Activated CD4-positive, alpha-beta T cell treated with anti-CD3 and anti-CD28 coated beads for 36 hours (primary cell): ENCODE measurements around the gene HNRNPA3. TPM values are rescaled to one million over a fixed set of nuclear protein-coding genes. Genes with fewer than 3 reads are reported as not detected.
A peak's percentile ranks its signal among the peaks of the same experiment; 100 is the strongest.
"Not testable (repeated sequence)": the region's sequence is repeated elsewhere in the genome, so short reads cannot be mapped to it uniquely, and the experiment has no call there.

ENCODE experiments used
- ATAC-seq: fragments of 200-7000 bp; cut with Tn5 transposase; one replicate; pipeline ENCODE4 v1.10.0; 2021; ENCODE audit warnings: mild to moderate bottlenecking, moderate library complexity
- CTCF ChIA-PET: fragments of 350-600 bp; sonication (Branson Sonifier 250); formaldehyde crosslinking; loops from one replicate; lab custom pipeline; 2021; ENCODE audit warnings: antibody characterized with exemption; lab: Charles Lee
- POLR2A ChIA-PET: fragments of 350-600 bp; sonication (Branson Sonifier 250); formaldehyde crosslinking; loops from one replicate; lab custom pipeline; 2021; ENCODE audit warnings: antibody characterized with exemption, inconsistent platforms; lab: Charles Lee
- DNase-seq: peaks from one replicate; pipeline ENCODE4 v3.0.0-alpha.2; 2020
- H3K27ac Mint-ChIP-seq: one replicate; pipeline ENCODE4 v1.8.0; 2021; ENCODE audit warnings: mixed read lengths
- H3K27me3 Mint-ChIP-seq: one replicate; pipeline ENCODE4 v1.8.0; 2021; ENCODE audit warnings: mixed read lengths
- H3K36me3 Mint-ChIP-seq: one replicate; pipeline ENCODE4 v1.8.0; 2021; ENCODE audit warnings: low read depth, mixed read lengths
- H3K4me1 Mint-ChIP-seq: one replicate; pipeline ENCODE4 v1.8.0; 2021; ENCODE audit warnings: mixed read lengths
- H3K4me3 Mint-ChIP-seq: one replicate; pipeline ENCODE4 v1.8.0; 2021; ENCODE audit warnings: mild to moderate bottlenecking, moderate library complexity, mixed read lengths
- H3K9me3 Mint-ChIP-seq: one replicate; pipeline ENCODE4 v1.8.0; 2021; ENCODE audit warnings: low read depth, mixed read lengths
- intact Hi-C, 2 experiments: fragments of 100-400 bp; cut with DNase I in 1 of 2; cut with micrococcal nuclease in 1 of 2; formaldehyde crosslinking; loops; one replicate each; pipeline versions ENCODE4 v1.14.2 to v1.15.1; 2022 to 2024; cut with DNase I, micrococcal nuclease
- total RNA-seq, 2 experiments: library from RNA; stranded (reverse); gene quantifications; one replicate each; pipeline ENCODE4 v1.2.3, GENCODE V29; 2021

HNRNPA3 gene
- total RNA-seq, 2 experiments from 2014 or later = 200 to 290 TPM

- intact Hi-C loops = loop anchor here (1.0 to 5.0 kb wide), 11 partner anchors 45 to 1239 kb away; partner anchors contain the start of genes AGPS (in 2 of the 2), NFE2L2 (in 1 of the 2), PJVK (in 1 of the 2) and PRKRA (in 1 of the 2)
- Mint-ChIP-seq H3K27me3 (no peaks in the 10 kb centered on the region), H3K4me1 (peaks cover 41% of the 10 kb centered on the region), H3K9me3 (no peaks in the 10 kb centered on the region), H3K27ac (peak overlapping the region; percentile 99), H3K4me3 (peak overlapping the region; percentile 86), H3K36me3 (peaks cover 44% of the 10 kb centered on the region)
- DNase-seq (no peak), ATAC-seq (no peak)
- POLR2A ChIA-PET = interaction anchor here (0.7 to 2.5 kb wide), 7 partner anchors 10 to 80 kb away, joined by 3 to 53 read pairs (median 3); partner anchors contain the start of gene NFE2L2
- CTCF ChIA-PET = interaction anchor here (1.0 to 1.7 kb wide), 6 partner anchors 10 to 182 kb away, joined by 3 to 18 read pairs (median 4); partner anchors contain the start of gene NFE2L2
Observed at GRCh38 chr2:177211576-177212105, 953 bp upstream of the HNRNPA3 start.

DNA sequence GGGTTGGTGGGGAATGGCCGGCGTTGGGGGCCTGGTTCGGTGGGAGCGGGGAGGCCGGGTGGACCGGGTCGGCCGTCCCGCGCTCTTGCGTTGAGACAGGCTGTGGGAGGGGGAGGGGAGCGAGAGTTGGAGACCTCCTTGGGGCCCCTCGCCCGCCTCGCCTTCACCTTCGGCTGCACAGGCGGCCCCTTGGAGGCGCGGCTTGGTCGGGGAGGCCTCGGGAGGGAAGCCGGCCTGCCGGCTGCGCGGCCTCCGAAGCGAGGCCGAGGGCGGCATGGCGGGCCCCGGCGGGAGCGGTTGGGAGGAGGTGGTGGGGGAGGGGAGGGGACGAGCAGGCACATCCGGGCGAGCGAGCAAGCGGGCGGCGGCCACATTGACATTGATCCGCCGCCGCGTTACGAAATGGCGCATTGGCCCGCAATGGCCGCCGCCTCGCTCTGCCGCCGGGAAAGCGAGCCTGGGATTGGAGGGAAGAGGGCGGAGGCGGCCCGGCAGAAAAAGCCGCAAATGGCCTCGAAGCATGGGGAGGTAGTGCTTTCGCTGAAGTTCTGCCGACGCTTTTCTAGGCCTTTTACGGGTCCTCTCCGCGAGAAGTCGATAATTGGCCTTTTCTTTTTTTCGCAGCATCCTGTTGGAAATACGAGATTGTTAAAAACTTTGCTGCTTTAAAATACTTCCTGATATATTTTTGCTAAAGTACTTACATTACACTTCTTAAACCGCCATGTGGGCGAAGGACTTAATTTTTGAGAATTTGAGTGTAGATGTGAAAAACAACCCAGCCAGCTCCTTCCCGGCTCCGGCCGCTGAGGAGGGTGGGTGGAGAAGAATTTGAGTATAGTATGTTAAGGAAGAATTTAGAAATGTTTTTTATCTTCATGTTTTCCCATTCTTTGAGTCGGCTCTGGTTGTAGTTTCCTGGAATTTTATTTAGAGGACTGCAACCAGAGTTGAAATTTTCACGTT is 580 bp downstream of the HNRNPA3 start:
- Mint-ChIP-seq H3K27ac (peak overlapping the region; percentile 91), H3K4me1 (peaks cover 42% of the 10 kb centered on the region), H3K36me3 (peaks cover 52% of the 10 kb centered on the region), H3K27me3 (no peaks in the 10 kb centered on the region), H3K9me3 (no peaks in the 10 kb centered on the region), H3K4me3 (peak overlapping the region; percentile 86)
- ChIA-PET POLR2A (interaction anchor here (0.6 to 2.5 kb wide), 7 partner anchors 11 to 362 kb away, joined by 3 to 53 read pairs (median 4); partner anchors contain the start of gene NFE2L2), CTCF (interaction anchor here (1.2 to 1.7 kb wide), 6 partner anchors 12 to 181 kb away, joined by 3 to 18 read pairs (median 5); partner anchors contain the start of gene NFE2L2)
- DNase-seq = peak; percentile 97
- peak; percentile 67 for ATAC-seq
- intact Hi-C loops = loop anchor here (1.0 to 5.0 kb wide), 12 partner anchors 47 to 1238 kb away; partner anchors contain the start of genes AGPS (in 2 of the 2), NFE2L2 (in 1 of the 2), PJVK (in 1 of the 2) and PRKRA (in 1 of the 2)

DNA sequence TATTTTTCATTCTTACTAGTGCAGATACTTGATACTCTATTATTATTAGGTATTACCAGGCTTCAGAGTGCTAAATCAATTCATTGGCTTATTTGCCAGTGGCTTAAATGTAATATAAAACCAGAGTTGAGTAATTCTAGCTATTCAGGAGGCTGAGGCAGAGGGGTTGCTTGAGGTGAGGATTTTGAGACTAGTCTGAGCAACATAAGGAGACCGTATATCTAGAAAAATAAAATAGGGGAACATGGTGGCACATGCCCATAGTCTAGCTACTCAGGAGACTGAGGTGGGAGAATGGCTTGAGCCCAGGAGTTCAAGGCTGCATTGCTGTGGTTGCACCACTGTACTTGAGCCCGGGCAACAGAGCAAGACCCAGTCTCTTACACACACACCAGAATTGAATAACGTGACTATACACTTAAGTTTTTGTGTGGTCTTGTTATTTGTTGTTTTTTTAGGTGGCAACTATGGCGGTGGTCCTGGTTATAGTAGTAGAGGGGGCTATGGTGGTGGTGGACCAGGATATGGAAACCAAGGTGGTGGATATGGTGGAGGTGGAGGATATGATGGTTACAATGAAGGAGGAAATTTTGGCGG is 4.8 kb downstream of the HNRNPA3 start:
- DNase-seq (no peak), ATAC-seq (no peak)
- Mint-ChIP-seq H3K36me3 (peaks cover 80% of the 10 kb centered on the region), H3K27me3 (no peaks in the 10 kb centered on the region), H3K4me1 (peaks cover 66% of the 10 kb centered on the region), H3K9me3 (no peaks in the 10 kb centered on the region), H3K4me3 (peak overlapping the region; percentile 27), H3K27ac (peak overlapping the region; percentile 63)
- ChIA-PET POLR2A (no interaction called here), CTCF (interaction anchor here (0.9 to 2.2 kb wide), 4 partner anchors 8 to 53 kb away, joined by 3 to 6 read pairs (median 4); no protein-coding TSS in a partner anchor)
- intact Hi-C loops = no loop called here

GRCh38 chr2:177219787-177220186 is 7.2 kb downstream of the HNRNPA3 start:
- peaks cover 65% of the 10 kb centered on the region for H3K4me1 Mint-ChIP-seq
- intact Hi-C loops, H3K4me3 Mint-ChIP-seq, ATAC-seq, DNase-seq, H3K9me3 Mint-ChIP-seq, H3K27ac Mint-ChIP-seq, H3K27me3 Mint-ChIP-seq, POLR2A ChIA-PET: not testable (repeated sequence)
- CTCF ChIA-PET = interaction anchor here (2.6 kb wide), 1 partner anchor 55 kb away, joined by 12 read pairs; no protein-coding TSS in a partner anchor
- H3K36me3 Mint-ChIP-seq = peaks cover 73% of the 10 kb centered on the region

- peak overlapping the region; percentile 17 for H3K27ac Mint-ChIP-seq
- CTCF ChIA-PET = interaction anchor here (0.6 to 2.6 kb wide), 5 partner anchors 10 to 114 kb away, joined by 3 to 12 read pairs (median 3); no protein-coding TSS in a partner anchor
- no peak for ATAC-seq
- POLR2A ChIA-PET = interaction anchor here (0.9 to 1.1 kb wide), 3 partner anchors 33 to 57 kb away, joined by 3 to 5 read pairs (median 5); no protein-coding TSS in a partner anchor
- intact Hi-C loops = no loop called here
- no peak for DNase-seq
- no peak overlapping the region for H3K4me3 Mint-ChIP-seq
- no peaks in the 10 kb centered on the region for H3K27me3 Mint-ChIP-seq
- no peaks in the 10 kb centered on the region for H3K9me3 Mint-ChIP-seq
- peaks cover 64% of the 10 kb centered on the region for H3K36me3 Mint-ChIP-seq
- H3K4me1 Mint-ChIP-seq = peaks cover 53% of the 10 kb centered on the region
Observed at GRCh38 chr2:177221534-177221933, 8.9 kb downstream of the HNRNPA3 start.

DNA sequence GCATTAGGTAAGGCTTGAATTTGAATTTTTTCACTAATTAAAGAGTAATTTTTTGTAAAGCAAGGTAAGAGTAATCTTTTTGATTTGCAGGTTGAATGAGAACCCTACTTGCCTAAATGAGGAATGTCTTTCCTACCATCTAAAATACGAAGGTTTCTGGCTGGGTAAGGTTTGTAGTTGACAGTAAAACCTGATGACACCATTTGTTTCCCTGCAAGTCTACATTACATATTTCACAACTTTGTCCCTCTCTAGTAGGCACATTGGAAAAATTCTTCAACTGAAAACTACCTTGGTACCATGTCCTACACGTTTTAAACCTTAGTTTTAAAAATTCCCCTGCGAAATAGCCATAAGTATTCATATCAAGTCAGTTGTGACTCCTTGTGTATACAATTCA is 9.4 kb downstream of the HNRNPA3 start:
- intact Hi-C loops = no loop called here
- ChIA-PET POLR2A (interaction anchor here (0.9 to 1.1 kb wide), 4 partner anchors 33 to 58 kb away, joined by 3 to 8 read pairs (median 5); no protein-coding TSS in a partner anchor), CTCF (interaction anchor here (0.8 to 2.6 kb wide), 4 partner anchors 10 to 57 kb away, joined by 3 to 12 read pairs (median 4); no protein-coding TSS in a partner anchor)
- no peak for DNase-seq
- H3K9me3 Mint-ChIP-seq = no peaks in the 10 kb centered on the region
- peaks cover 63% of the 10 kb centered on the region for H3K36me3 Mint-ChIP-seq
- no peak for ATAC-seq
- H3K4me1 Mint-ChIP-seq = peaks cover 48% of the 10 kb centered on the region
- no peak overlapping the region for H3K4me3 Mint-ChIP-seq
- H3K27me3 Mint-ChIP-seq = no peaks in the 10 kb centered on the region
- peak overlapping the region; percentile 53 for H3K27ac Mint-ChIP-seq

- CTCF ChIA-PET = interaction anchor here (0.7 kb wide), 2 partner anchors 24 to 40 kb away, joined by 3 read pairs; no protein-coding TSS in a partner anchor
- DNase-seq, H3K4me3 Mint-ChIP-seq, H3K9me3 Mint-ChIP-seq, POLR2A ChIA-PET, intact Hi-C loops, ATAC-seq, H3K27ac Mint-ChIP-seq, H3K27me3 Mint-ChIP-seq: not testable (repeated sequence)
- Mint-ChIP-seq H3K36me3 (peaks cover 62% of the 10 kb centered on the region), H3K4me1 (peaks cover 41% of the 10 kb centered on the region)
Observed at GRCh38 chr2:177223436-177223835, 10.8 kb downstream of the HNRNPA3 start.

DNA sequence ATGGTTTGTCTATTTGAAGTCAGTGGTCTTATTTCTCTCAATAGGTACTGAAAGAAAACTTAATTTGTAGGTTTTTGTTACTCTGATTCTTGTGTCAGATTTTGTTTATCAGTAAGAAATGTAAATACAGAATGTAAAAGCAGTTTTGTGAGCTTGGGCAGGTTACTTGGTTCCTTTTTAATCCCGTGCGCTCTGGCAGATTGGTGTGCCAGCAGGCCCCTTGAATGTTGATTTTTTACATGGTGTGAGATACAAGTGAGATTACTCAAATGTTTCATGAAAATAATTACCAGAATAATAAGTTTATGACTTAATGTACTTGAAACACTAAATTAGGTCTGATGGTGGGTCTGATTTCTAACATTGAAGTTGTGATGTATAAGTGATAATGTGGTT is 13.4 kb downstream of the HNRNPA3 start:
- ATAC-seq (no peak), DNase-seq (no peak)
- CTCF ChIA-PET = interaction anchor here (0.8 to 1.4 kb wide), 6 partner anchors 9 to 110 kb away, joined by 3 to 5 read pairs (median 3); partner anchors contain the start of genes HNRNPA3 and NFE2L2
- Mint-ChIP-seq H3K4me3 (no peak overlapping the region), H3K4me1 (peaks cover 41% of the 10 kb centered on the region), H3K27me3 (no peaks in the 10 kb centered on the region), H3K36me3 (peaks cover 59% of the 10 kb centered on the region), H3K27ac (peak overlapping the region; percentile 61), H3K9me3 (no peaks in the 10 kb centered on the region)
- POLR2A ChIA-PET = interaction anchor here (0.6 to 1.2 kb wide), 2 partner anchors 14 to 39 kb away, joined by 3 read pairs; no protein-coding TSS in a partner anchor
- intact Hi-C loops = loop anchor here in 1 of 2 experiments (5.0 kb wide), 1 partner anchor 71 kb away; no protein-coding TSS in a partner anchor

- no peak for DNase-seq
- ChIA-PET POLR2A (interaction anchor here (0.9 to 1.0 kb wide), 3 partner anchors 10 to 64 kb away, joined by 3 to 6 read pairs (median 3); partner anchors contain the start of gene NFE2L2), CTCF (interaction anchor here (0.5 to 2.9 kb wide), 8 partner anchors 10 to 106 kb away, joined by 3 to 10 read pairs (median 3); partner anchors contain the start of gene NFE2L2)
- intact Hi-C loops = loop anchor here in 1 of 2 experiments (5.0 kb wide), 1 partner anchor 68 kb away; no protein-coding TSS in a partner anchor
- Mint-ChIP-seq H3K4me3 (no peak overlapping the region), H3K9me3 (no peaks in the 10 kb centered on the region), H3K27me3 (no peaks in the 10 kb centered on the region), H3K36me3 (peaks cover 61% of the 10 kb centered on the region), H3K27ac (peak overlapping the region; percentile 79), H3K4me1 (peaks cover 44% of the 10 kb centered on the region)
- ATAC-seq = peak; percentile 54
Observed at GRCh38 chr2:177229442-177230242, 17.0 kb downstream of the HNRNPA3 start.
